ENCODE measurements around the gene PGAP1.

The PGAP1 gene

GRCh38 chr2:196792865-196793264, 133.6 kb downstream of the PGAP1 start:
- DNase-seq (ENCODE audit: low spot score), result no peak

GRCh38 chr2:196783431-196784094, 142.9 kb downstream of the PGAP1 start:
- no peak for DNase-seq (ENCODE audit: low spot score)

Measured in HuH-7.5 (cell line).